ENCODE results near the gene FAXDC2.

FAXDC2 gene

GRCh38 chr5:154850255-154851062 is at the start of gene FAXDC2:
Gene FAXDC2 (minus strand): TSS chr5:154850603. CDS start chr5:154838178, 12,425 bp downstream.
- DNase-seq (ENCODE audit: low read depth in 2 of 2), result no peak

- DNase-seq (ENCODE audit: low read depth in 2 of 2), result no peak
Measured at GRCh38 chr5:154900066-154900465, 49.7 kb upstream of the FAXDC2 start.

GRCh38 chr5:154899151-154899816 is 48.9 kb upstream of the FAXDC2 start:
- no peak for DNase-seq (ENCODE audit: low read depth in 2 of 2)

- DNase-seq (ENCODE audit: low read depth in 2 of 2), result no peak
Measured at GRCh38 chr5:154898210-154898609, 47.8 kb upstream of the FAXDC2 start.

- no peak for DNase-seq (ENCODE audit: low read depth in 2 of 2)
Measured at GRCh38 chr5:154896562-154897165, 46.3 kb upstream of the FAXDC2 start.

- no peak for DNase-seq (ENCODE audit: low read depth in 2 of 2)
Measured at GRCh38 chr5:154895606-154896561, 45.5 kb upstream of the FAXDC2 start.

- DNase-seq (ENCODE audit: low read depth in 2 of 2), result no peak
Measured at GRCh38 chr5:154893381-154893780, 43.0 kb upstream of the FAXDC2 start.

- no peak for DNase-seq (ENCODE audit: low read depth in 2 of 2)
Measured at GRCh38 chr5:154892369-154892771, 42.0 kb upstream of the FAXDC2 start.

- DNase-seq (ENCODE audit: low read depth in 2 of 2), result no peak
Measured at GRCh38 chr5:154885439-154885838, 35.0 kb upstream of the FAXDC2 start.

- DNase-seq (ENCODE audit: low read depth in 2 of 2), result no peak
Measured at GRCh38 chr5:154884424-154884823, 34.0 kb upstream of the FAXDC2 start.

- DNase-seq (ENCODE audit: low read depth in 2 of 2), result no peak
Measured at GRCh38 chr5:154881986-154882385, 31.6 kb upstream of the FAXDC2 start.

- DNase-seq (ENCODE audit: low read depth in 2 of 2), result no peak
Measured at GRCh38 chr5:154878642-154879335, 28.4 kb upstream of the FAXDC2 start.

- DNase-seq (ENCODE audit: low read depth in 2 of 2), result no peak
Measured at GRCh38 chr5:154873791-154874331, 23.5 kb upstream of the FAXDC2 start.

GRCh38 chr5:154871734-154872133 is 21.3 kb upstream of the FAXDC2 start:
- no peak for DNase-seq (ENCODE audit: low read depth in 2 of 2)

- no peak for DNase-seq (ENCODE audit: low read depth in 2 of 2)
Measured at GRCh38 chr5:154868702-154869101, 18.3 kb upstream of the FAXDC2 start.

- DNase-seq (ENCODE audit: low read depth in 2 of 2), result no peak
Measured at GRCh38 chr5:154866841-154867240, 16.4 kb upstream of the FAXDC2 start.

- no peak for DNase-seq (ENCODE audit: low read depth in 2 of 2)
Measured at GRCh38 chr5:154865466-154866184, 15.2 kb upstream of the FAXDC2 start.

- no peak for DNase-seq (ENCODE audit: low read depth in 2 of 2)
Measured at GRCh38 chr5:154863291-154864080, 13.1 kb upstream of the FAXDC2 start.

GRCh38 chr5:154862766-154863165 is 12.4 kb upstream of the FAXDC2 start:
- DNase-seq (ENCODE audit: low read depth in 2 of 2), result no peak
